A673 (cell line): ENCODE measurements around the gene THSD4. TPM values are rescaled to one million over a fixed set of nuclear protein-coding genes. Genes with fewer than 3 reads are reported as not detected.
"Not testable (repeated sequence)": the region's sequence is repeated elsewhere in the genome, so short reads cannot be mapped to it uniquely, and the experiment has no call there.

ENCODE experiments used
- BruUV-seq: library from RNA; stranded (reverse); fragments of 400-500 nt; replicated peaks from 2 replicates; lab custom pipeline; 2021; lab: Mats Ljungman, UMichigan
- CTCF ChIA-PET: fragments of 300-600 bp; sonication (Branson Sonifier 250); formaldehyde crosslinking; loops from one replicate; lab custom pipeline; 2022; ENCODE audit warnings: antibody characterized with exemption; lab: Charles Lee
- POLR2A ChIA-PET: fragments of 300-600 bp; sonication (Branson Sonifier 250); formaldehyde crosslinking; loops from one replicate; lab custom pipeline; 2022; ENCODE audit warnings: antibody characterized with exemption; ENCODE audit not compliant: low non-redundant PET; lab: Charles Lee
- DNase-seq: peaks from one replicate; pipeline ENCODE4 v3.0.0-alpha.2; 2015; ENCODE audit warnings: low spot score
- H3K27ac ChIP-seq: fragments of 200-600 bp; sonication (generic); 2 replicates; pipeline ENCODE4 v1.5.1; 2016; ENCODE audit warnings: mixed run types, low read depth, mild to moderate bottlenecking, mixed read lengths, antibody characterized with exemption, low read length; ENCODE audit not compliant: poor library complexity, severe bottlenecking
- H3K27me3 ChIP-seq: fragments of 200-600 bp; sonication (generic); replicated peaks from 2 replicates; pipeline ENCODE4 v1.6.1; 2017; ENCODE audit warnings: mixed run types, low read depth, mild to moderate bottlenecking, mixed read lengths, antibody characterized with exemption, low read length; ENCODE audit not compliant: insufficient read depth, poor library complexity
- H3K36me3 ChIP-seq: fragments of 200-600 bp; sonication (generic); 2 replicates; pipeline ENCODE4 v1.6.1; 2016; ENCODE audit warnings: mixed run types, mild to moderate bottlenecking, mixed read lengths, antibody characterized with exemption, low read length; ENCODE audit not compliant: insufficient read depth, poor library complexity, severe bottlenecking
- H3K4me1 ChIP-seq: fragments of 200-600 bp; sonication (generic); 2 replicates; pipeline ENCODE4 v1.6.1; 2017; ENCODE audit warnings: mixed run types, mild to moderate bottlenecking, mixed read lengths, antibody characterized with exemption, low read length; ENCODE audit not compliant: insufficient read depth, poor library complexity, severe bottlenecking
- H3K4me3 ChIP-seq: fragments of 200-600 bp; sonication (generic); 2 replicates; pipeline ENCODE4 v1.5.1; 2016; ENCODE audit warnings: low read depth, mixed run types, mild to moderate bottlenecking, mixed read lengths, low read length; ENCODE audit not compliant: poor library complexity, severe bottlenecking
- H3K9me3 ChIP-seq: fragments of 200-600 bp; sonication (generic); 2 replicates; pipeline ENCODE4 v1.6.1; 2016; ENCODE audit warnings: mixed run types, low read depth, mild to moderate bottlenecking, mixed read lengths, antibody characterized with exemption, low read length; ENCODE audit not compliant: poor library complexity, severe bottlenecking
- CTCF ChIP-seq: fragments of 300-800, 200-600 bp; sonication (generic); conservative IDR thresholded peaks from 2 replicates; pipeline ENCODE4 v1.5.1; 2017; ENCODE audit warnings: low read depth, mild to moderate bottlenecking, antibody characterized with exemption, low read length, moderate library complexity, mixed read lengths
- EZH2 ChIP-seq: fragments of 200-600 bp; sonication (generic); IDR thresholded peaks from 2 replicates; pipeline ENCODE4 v1.6.1; 2017; ENCODE audit warnings: borderline replicate concordance, low read depth, mild to moderate bottlenecking, mixed read lengths, antibody characterized with exemption, low read length; ENCODE audit not compliant: poor library complexity, severe bottlenecking
- intact Hi-C: fragments of 100-400 bp; cut with micrococcal nuclease; formaldehyde crosslinking; loops from one replicate; pipeline ENCODE4 v1.10.0; 2022; ENCODE audit not compliant: unreplicated experiment
- total RNA-seq: library from RNA; stranded (reverse); gene quantifications from 2 replicates; pipeline ENCODE4 v1.2.3, GENCODE V29; 2021

The THSD4 gene
- total RNA-seq, 1 experiment from 2014 or later = 2.4 TPM

GRCh38 chr15:71397377-71397776 lies 282.1 kb downstream of the THSD4 start:
- peaks cover under 1% of the 10 kb centered on the region for H3K4me1 ChIP-seq
- H3K9me3 ChIP-seq = no peaks in the 10 kb centered on the region
- no peaks in the 10 kb centered on the region for H3K27me3 ChIP-seq
- ChIA-PET CTCF (no interaction called here), POLR2A (no interaction called here)
- H3K4me3 ChIP-seq = no peak overlapping the region
- no TSS peak for BruUV-seq
- no peaks in the 10 kb centered on the region for H3K36me3 ChIP-seq
- intact Hi-C loops = no loop called here
- no peak for TF ChIP-seq EZH2
- TF ChIP-seq CTCF = no peak
- H3K27ac ChIP-seq = no peak overlapping the region
- no peak for DNase-seq

- DNase-seq = no peak
- intact Hi-C loops = no loop called here
- H3K4me3 ChIP-seq = no peak overlapping the region
- H3K36me3 ChIP-seq = no peaks in the 10 kb centered on the region
- POLR2A ChIA-PET = no interaction called here
- H3K27ac ChIP-seq = no peak overlapping the region
- TF ChIP-seq EZH2 (no peak), CTCF (no peak)
- CTCF ChIA-PET = interaction anchor here (0.7 kb wide), 1 partner anchor 158 kb away, joined by 3 read pairs; no protein-coding TSS in a partner anchor
- BruUV-seq = no TSS peak
- no peaks in the 10 kb centered on the region for H3K27me3 ChIP-seq
- H3K9me3 ChIP-seq = no peaks in the 10 kb centered on the region
- H3K4me1 ChIP-seq = no peaks in the 10 kb centered on the region
Observed at GRCh38 chr15:71400294-71400693, 285.0 kb downstream of the THSD4 start.

GRCh38 chr15:71401728-71402127 lies 286.5 kb downstream of the THSD4 start:
- H3K4me3 ChIP-seq, CTCF ChIA-PET, DNase-seq, H3K9me3 ChIP-seq, H3K27me3 ChIP-seq, intact Hi-C loops, H3K4me1 ChIP-seq, BruUV-seq, POLR2A ChIA-PET, H3K36me3 ChIP-seq, H3K27ac ChIP-seq: not testable (repeated sequence)

- DNase-seq = peak; percentile 24
- Histone ChIP-seq H3K4me3 (no peak overlapping the region), H3K27ac (no peak overlapping the region), H3K9me3 (no peaks in the 10 kb centered on the region), H3K36me3 (no peaks in the 10 kb centered on the region), H3K27me3 (no peaks in the 10 kb centered on the region), H3K4me1 (no peaks in the 10 kb centered on the region)
- no TSS peak for BruUV-seq
- POLR2A ChIA-PET = no interaction called here
- CTCF ChIA-PET = no interaction called here
- intact Hi-C loops = no loop called here
- no peak for TF ChIP-seq CTCF
- no peak for TF ChIP-seq EZH2
Observed at GRCh38 chr15:71409541-71409940, 294.3 kb downstream of the THSD4 start.
